Measurements from ENCODE around the gene AZIN2.

- TF ChIP-seq CTCF (conservative IDR thresholded peaks at IDR 0.05) (no peak), EZH2 (IDR thresholded peaks at IDR 0.05; ENCODE audit: low read depth) (no peak)
Observed at GRCh38 chr1:33119050-33119449, 38.1 kb downstream of the AZIN2 start.

All from PC-9 (cell line).